ENCODE data around the gene TACR1. TPM values are rescaled to one million over a fixed set of nuclear protein-coding genes. Genes with fewer than 3 reads are reported as not detected.

Gene TACR1
- total RNA-seq, 3 donors from 2014 or later, result 1.3 to 5.9 (median 2.4) TPM

DNA sequence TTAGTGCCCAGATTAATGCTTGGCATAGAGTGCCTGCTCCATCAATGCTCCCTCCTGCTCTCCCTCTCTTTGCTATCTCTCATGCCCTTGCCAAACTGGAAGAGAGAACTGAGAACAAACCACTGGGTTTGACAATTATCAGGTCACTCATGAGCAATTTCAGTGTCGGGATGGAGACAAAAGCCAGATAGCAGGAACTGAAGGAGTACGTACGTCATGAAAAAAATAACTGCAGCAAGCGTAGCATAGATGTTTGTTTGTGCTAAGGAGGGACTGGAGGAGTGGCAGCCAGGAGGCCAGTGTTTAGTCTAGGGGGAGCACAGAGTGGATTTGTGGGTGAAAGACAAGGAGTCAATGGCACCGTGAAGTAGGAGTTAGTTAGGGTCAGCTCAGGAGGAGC is 127.6 kb downstream of the TACR1 start:
- H3K27ac ChIP-seq, result no peak overlapping the region
- no peaks in the 10 kb centered on the region for H3K27me3 ChIP-seq
- DNase-seq (ENCODE audit: low spot score in 2 of 2), result no peak
- TF ChIP-seq, protein P1, sequence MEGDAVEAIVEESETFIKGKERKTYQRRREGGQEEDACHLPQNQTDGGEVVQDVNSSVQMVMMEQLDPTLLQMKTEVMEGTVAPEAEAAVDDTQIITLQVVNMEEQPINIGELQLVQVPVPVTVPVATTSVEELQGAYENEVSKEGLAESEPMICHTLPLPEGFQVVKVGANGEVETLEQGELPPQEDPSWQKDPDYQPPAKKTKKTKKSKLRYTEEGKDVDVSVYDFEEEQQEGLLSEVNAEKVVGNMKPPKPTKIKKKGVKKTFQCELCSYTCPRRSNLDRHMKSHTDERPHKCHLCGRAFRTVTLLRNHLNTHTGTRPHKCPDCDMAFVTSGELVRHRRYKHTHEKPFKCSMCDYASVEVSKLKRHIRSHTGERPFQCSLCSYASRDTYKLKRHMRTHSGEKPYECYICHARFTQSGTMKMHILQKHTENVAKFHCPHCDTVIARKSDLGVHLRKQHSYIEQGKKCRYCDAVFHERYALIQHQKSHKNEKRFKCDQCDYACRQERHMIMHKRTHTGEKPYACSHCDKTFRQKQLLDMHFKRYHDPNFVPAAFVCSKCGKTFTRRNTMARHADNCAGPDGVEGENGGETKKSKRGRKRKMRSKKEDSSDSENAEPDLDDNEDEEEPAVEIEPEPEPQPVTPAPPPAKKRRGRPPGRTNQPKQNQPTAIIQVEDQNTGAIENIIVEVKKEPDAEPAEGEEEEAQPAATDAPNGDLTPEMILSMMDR (IDR thresholded peaks at IDR 0.05), result no peak
- TF ChIP-seq POLR2AphosphoS5 (IDR thresholded peaks at IDR 0.05), result no peak
- TF ChIP-seq POLR2A (IDR thresholded peaks at IDR 0.05), result no peak
- intact Hi-C loops (cut with DNase I; ENCODE audit: low total_unique reads), result no loop called here
- H3K4me1 ChIP-seq, result no peaks in the 10 kb centered on the region
- H3K9me3 ChIP-seq, result no peaks in the 10 kb centered on the region
- H3K4me3 ChIP-seq, result no peak overlapping the region
- H3K36me3 ChIP-seq, result no peaks in the 10 kb centered on the region

DNA sequence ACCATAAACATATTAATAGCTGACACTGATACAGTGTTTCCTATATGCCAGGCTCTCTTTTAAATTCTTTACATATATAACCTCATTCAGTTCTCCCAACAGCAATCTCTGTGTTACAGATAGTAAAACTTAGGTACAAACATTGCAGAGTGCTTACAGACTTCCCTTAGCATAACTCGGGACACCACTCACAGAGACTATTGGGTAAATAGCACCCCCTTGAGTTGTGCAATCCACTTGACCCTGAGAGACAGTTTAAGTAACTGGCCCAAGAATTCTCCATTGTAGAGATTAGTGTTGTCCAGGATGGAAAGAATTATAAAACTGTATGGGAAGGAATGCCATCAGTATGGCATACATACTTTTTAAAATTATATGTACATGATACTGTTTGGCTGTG is 130.8 kb downstream of the TACR1 start:
- intact Hi-C loops (cut with DNase I; ENCODE audit: low total_unique reads), result no loop called here
- H3K27me3 ChIP-seq, result no peaks in the 10 kb centered on the region
- H3K27ac ChIP-seq, result no peak overlapping the region
- H3K4me3 ChIP-seq, result no peak overlapping the region
- no peaks in the 10 kb centered on the region for H3K9me3 ChIP-seq
- H3K36me3 ChIP-seq, result no peaks in the 10 kb centered on the region
- H3K4me1 ChIP-seq, result no peaks in the 10 kb centered on the region
- TF ChIP-seq POLR2AphosphoS5 (IDR thresholded peaks at IDR 0.05) (no peak), POLR2A (IDR thresholded peaks at IDR 0.05) (no peak)
- TF ChIP-seq, protein P1 (IDR thresholded peaks at IDR 0.05), result no peak
- DNase-seq (ENCODE audit: low spot score in 2 of 2), result no peak

DNA sequence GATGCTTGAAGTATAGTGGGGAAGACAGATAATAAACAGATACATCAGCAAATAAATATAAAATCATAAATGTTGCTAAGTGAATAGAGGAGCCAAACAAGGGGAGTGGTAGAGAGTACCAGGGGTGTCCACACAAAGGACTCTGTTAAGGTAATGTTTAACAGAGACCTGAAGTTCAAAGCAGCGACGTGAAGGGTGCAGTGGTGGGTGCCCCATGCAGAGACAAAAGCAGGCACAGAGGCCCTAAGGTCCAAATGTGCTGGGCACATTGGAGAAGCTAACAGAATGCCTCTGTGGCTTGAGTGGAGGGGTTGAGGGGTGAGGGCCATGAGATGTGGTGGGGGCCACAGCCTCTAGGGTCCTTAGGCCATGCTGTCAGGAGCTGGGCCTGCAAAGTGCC is 131.8 kb downstream of the TACR1 start:
- intact Hi-C loops (cut with DNase I; ENCODE audit: low total_unique reads), result no loop called here
- no peaks in the 10 kb centered on the region for H3K27me3 ChIP-seq
- no peak for DNase-seq (ENCODE audit: low spot score in 2 of 2)
- no peak overlapping the region for H3K27ac ChIP-seq
- TF ChIP-seq, protein P1 (IDR thresholded peaks at IDR 0.05), result no peak
- TF ChIP-seq POLR2A (IDR thresholded peaks at IDR 0.05) (no peak), POLR2AphosphoS5 (IDR thresholded peaks at IDR 0.05) (no peak)
- H3K9me3 ChIP-seq, result no peaks in the 10 kb centered on the region
- no peaks in the 10 kb centered on the region for H3K36me3 ChIP-seq
- H3K4me3 ChIP-seq, result no peak overlapping the region
- no peaks in the 10 kb centered on the region for H3K4me1 ChIP-seq

DNA sequence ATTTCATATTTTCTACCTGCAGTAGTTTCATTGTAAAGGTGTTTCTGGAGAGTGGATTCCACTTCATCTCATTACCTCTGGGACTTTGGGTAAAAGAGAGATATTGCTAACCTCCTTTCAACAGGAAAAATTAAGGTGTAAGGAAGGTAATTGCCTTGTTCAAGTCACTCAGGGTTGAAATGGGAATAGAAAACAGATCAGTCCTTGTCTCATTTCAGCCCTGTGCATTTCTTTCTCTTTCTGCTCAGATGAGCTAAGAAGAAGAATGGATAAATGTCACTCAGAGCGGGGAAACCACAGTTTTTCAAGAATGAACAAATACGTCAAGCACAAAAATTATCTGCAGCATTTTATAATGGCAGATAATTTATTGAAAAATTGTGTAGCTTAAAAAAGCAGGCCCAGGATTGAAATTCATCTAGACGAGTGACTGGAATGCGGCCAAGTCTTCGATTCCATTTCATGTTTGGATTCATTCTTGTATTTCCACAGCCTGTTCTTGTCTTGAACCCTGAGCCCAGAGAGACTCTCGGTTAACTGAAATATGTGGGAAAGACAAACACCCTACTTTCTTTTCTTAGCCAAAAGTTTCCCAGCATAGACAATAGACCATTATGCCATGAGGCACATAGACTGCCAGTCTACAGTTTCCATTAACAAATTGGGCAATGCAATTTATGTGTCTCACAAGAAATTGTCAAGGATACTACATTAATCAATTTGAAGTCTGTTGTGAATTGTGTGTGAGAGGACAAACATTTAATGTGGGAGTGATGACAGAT is 133.0 kb downstream of the TACR1 start:
- intact Hi-C loops (cut with DNase I; ENCODE audit: low total_unique reads), result no loop called here
- no peak for DNase-seq (ENCODE audit: low spot score in 2 of 2)
- no peaks in the 10 kb centered on the region for H3K4me1 ChIP-seq
- no peaks in the 10 kb centered on the region for H3K36me3 ChIP-seq
- no peak overlapping the region for H3K27ac ChIP-seq
- no peak overlapping the region for H3K4me3 ChIP-seq
- no peaks in the 10 kb centered on the region for H3K27me3 ChIP-seq
- H3K9me3 ChIP-seq, result no peaks in the 10 kb centered on the region
- TF ChIP-seq, protein P1 (IDR thresholded peaks at IDR 0.05), result no peak
- TF ChIP-seq POLR2AphosphoS5 (IDR thresholded peaks at IDR 0.05), result no peak
- TF ChIP-seq POLR2A (IDR thresholded peaks at IDR 0.05), result no peak

DNA sequence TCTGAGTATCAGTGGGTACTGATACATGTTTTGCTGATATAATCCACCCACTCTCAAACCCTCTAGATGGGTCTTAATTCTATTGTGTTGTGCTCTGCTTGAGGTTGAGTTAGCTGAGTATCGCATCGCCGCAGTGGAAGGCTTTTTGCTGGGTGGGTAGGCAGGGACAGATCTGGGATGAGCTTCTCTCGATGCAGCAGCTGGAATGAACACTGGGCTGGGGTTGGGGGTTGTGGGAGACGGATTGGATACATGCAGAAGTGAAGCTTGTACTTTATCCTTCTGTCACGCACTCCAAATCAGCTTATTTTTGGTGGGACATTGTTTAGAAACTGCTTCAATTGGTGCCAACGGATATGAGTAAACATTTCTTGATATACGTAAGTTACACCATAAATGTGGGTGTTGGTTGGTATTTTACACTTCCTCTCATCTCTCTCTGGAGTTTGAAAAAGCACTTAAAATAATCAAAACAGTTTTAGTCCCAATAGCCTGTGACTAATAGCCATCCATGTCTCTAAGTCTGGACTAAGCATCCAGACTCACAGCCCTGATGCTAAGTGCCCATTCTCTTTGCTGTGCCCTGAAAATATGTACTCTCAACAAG is 133.8 kb downstream of the TACR1 start:
- DNase-seq (ENCODE audit: low spot score in 2 of 2), result no peak
- Histone ChIP-seq H3K27ac (no peak overlapping the region), H3K9me3 (no peaks in the 10 kb centered on the region), H3K4me3 (no peak overlapping the region), H3K36me3 (no peaks in the 10 kb centered on the region), H3K27me3 (no peaks in the 10 kb centered on the region), H3K4me1 (no peaks in the 10 kb centered on the region)
- intact Hi-C loops (cut with DNase I; ENCODE audit: low total_unique reads), result no loop called here
- TF ChIP-seq POLR2A (IDR thresholded peaks at IDR 0.05), result no peak
- no peak for TF ChIP-seq POLR2AphosphoS5 (IDR thresholded peaks at IDR 0.05)
- TF ChIP-seq, protein P1 (IDR thresholded peaks at IDR 0.05), result no peak

Measured in breast epithelium (tissue), 4 donors.